ENCODE results near the gene ILKAP.

DNA sequence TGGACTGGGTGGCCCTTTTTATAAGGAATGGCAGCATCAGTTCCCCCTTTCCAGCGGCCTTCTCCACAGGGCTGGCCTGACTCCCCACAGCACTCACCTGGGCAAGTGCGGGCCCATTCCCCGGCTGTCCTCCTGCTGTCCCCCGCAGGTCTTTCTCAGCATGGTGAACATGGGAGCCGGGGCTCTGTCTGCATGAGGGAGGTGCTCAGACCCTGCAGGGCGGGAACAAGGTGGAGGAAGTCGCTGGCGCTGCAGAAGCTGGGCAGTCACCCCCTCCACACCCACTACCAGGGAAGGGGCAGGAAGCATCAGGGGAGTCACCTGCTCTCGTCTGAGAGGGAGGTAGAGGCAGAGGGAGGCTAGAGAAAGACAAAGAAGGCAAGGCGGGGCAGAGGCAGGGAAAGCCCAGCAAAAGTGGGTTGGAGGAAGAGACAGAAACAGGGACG lies 24.1 kb upstream of the ILKAP start:
- TF ChIP-seq, protein P1, sequence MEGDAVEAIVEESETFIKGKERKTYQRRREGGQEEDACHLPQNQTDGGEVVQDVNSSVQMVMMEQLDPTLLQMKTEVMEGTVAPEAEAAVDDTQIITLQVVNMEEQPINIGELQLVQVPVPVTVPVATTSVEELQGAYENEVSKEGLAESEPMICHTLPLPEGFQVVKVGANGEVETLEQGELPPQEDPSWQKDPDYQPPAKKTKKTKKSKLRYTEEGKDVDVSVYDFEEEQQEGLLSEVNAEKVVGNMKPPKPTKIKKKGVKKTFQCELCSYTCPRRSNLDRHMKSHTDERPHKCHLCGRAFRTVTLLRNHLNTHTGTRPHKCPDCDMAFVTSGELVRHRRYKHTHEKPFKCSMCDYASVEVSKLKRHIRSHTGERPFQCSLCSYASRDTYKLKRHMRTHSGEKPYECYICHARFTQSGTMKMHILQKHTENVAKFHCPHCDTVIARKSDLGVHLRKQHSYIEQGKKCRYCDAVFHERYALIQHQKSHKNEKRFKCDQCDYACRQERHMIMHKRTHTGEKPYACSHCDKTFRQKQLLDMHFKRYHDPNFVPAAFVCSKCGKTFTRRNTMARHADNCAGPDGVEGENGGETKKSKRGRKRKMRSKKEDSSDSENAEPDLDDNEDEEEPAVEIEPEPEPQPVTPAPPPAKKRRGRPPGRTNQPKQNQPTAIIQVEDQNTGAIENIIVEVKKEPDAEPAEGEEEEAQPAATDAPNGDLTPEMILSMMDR (IDR thresholded peaks at IDR 0.05; ENCODE audit: borderline replicate concordance, extremely low read depth, low read length, poor library complexity, severe bottlenecking), result no peak
- TF ChIP-seq EZH2 (IDR thresholded peaks at IDR 0.05; ENCODE audit: borderline replicate concordance, low read depth, low read length, severe bottlenecking), result no peak

Measured in DND-41 (cell line).